Testis (tissue), 3 donors: Measurements from ENCODE around the gene PRDM12. TPM values are rescaled to one million over a fixed set of nuclear protein-coding genes. Genes with fewer than 3 reads are reported as not detected.
A peak's percentile ranks its signal among the peaks of the same experiment; 100 is the strongest.

Source experiments
- DNase-seq: peaks from one replicate; pipeline ENCODE4 v3.0.0-alpha.2; 2019
- H3K27ac ChIP-seq, 2 donors: fragments of 200-600 bp; sonication (generic); one replicate each; pipeline ENCODE4 v1.5.1; 2019
- H3K27me3 ChIP-seq: fragments of 200-600 bp; sonication (generic); one replicate; pipeline ENCODE4 v1.5.1; 2019
- H3K36me3 ChIP-seq: fragments of 200-600 bp; sonication (generic); one replicate; pipeline ENCODE4 v1.5.1; 2017; ENCODE audit warnings: low read depth; ENCODE audit errors: missing control alignments
- H3K4me1 ChIP-seq: fragments of 200-600 bp; sonication (generic); one replicate; pipeline ENCODE4 v1.5.1; 2019
- H3K4me3 ChIP-seq, 2 donors: fragments of 200-600 bp; sonication (generic); one replicate each; pipeline ENCODE4 v1.5.1; 2017 to 2019
- H3K9me3 ChIP-seq: fragments of 200-600 bp; sonication (generic); one replicate; pipeline ENCODE4 v1.5.1; 2017
- CTCF ChIP-seq, 3 experiments: fragments of 450-650 bp in 2 of 3; fragments of 200-600 bp in 1 of 3; sonication (generic) in 1 of 3; IDR thresholded peaks; one replicate each; pipeline ENCODE4 v1.5.1; 2016 to 2019; ENCODE audit warnings: antibody characterized with exemption in 3 of 3, mild to moderate bottlenecking in 2 of 3, moderate library complexity in 1 of 3
- POLR2A ChIP-seq: fragments of 450-650 bp; IDR thresholded peaks from one replicate; pipeline ENCODE4 v1.6.1; 2017; ENCODE audit warnings: antibody characterized with exemption, mild to moderate bottlenecking, moderate library complexity
- WGBS, 2 donors: methylation state at CpG; one replicate each; pipeline ENCODE4 v1.1.5; 2018; 5-methylcytosine and 5-hydroxymethylcytosine counted together
- intact Hi-C: fragments of 100-400 bp; cut with DNase I; formaldehyde crosslinking; loops from one replicate; pipeline ENCODE4 v1.15.1; 2023; ENCODE audit warnings: low total_unique reads
- polyA plus RNA-seq: library from polyadenylated mRNA; stranded (reverse); fragments of 350-450 nt; fragmentation: Illumina TruSeq; extraction: RNeasy Lipid Tissue Mini Kit (QIAGEN cat#74804); gene quantifications from one replicate; pipeline ENCODE4 v1.2.3, GENCODE V29; 2014; ENCODE audit warnings: low read depth, low replicate concordance; ENCODE audit not compliant: insufficient read depth
- total RNA-seq, 2 donors: library from RNA; depleted of rRNA; stranded (reverse); fragments of >200 nt; gene quantifications; one replicate each; pipeline ENCODE4 v1.2.3, GENCODE V29; 2016

Gene PRDM12
- total and polyA plus RNA-seq, 3 donors from 2014 or later, result 0.32 to 0.71 (median 0.68) TPM

- Histone ChIP-seq H3K36me3 (peaks cover 4% of the 10 kb centered on the region), H3K27me3 (no peaks in the 10 kb centered on the region), H3K9me3 (no peaks in the 10 kb centered on the region), H3K4me3 (no peak overlapping the region), H3K27ac (no peak overlapping the region), H3K4me1 (no peaks in the 10 kb centered on the region)
- intact Hi-C loops, result no loop called here
- TF ChIP-seq CTCF (IDR thresholded peaks at IDR 0.05), result no peak
- WGBS, 2 donors, result 71 to 73% methylated on average over 14 to 21 of the region's 21 CpGs
- peak; percentile 72 for DNase-seq
Measured at GRCh38 chr9:130626249-130626996, 38.0 kb upstream of the PRDM12 start.

- 71 to 83% methylated on average over 3 to 10 of the region's 10 CpGs for WGBS, 2 donors
- Histone ChIP-seq H3K36me3 (peaks cover 4% of the 10 kb centered on the region), H3K4me3 (no peak overlapping the region), H3K9me3 (no peaks in the 10 kb centered on the region), H3K27me3 (no peaks in the 10 kb centered on the region), H3K4me1 (no peaks in the 10 kb centered on the region), H3K27ac (no peak overlapping the region)
- DNase-seq, result no peak
- intact Hi-C loops, result no loop called here
- no peak for TF ChIP-seq CTCF (IDR thresholded peaks at IDR 0.05)
- no peak for TF ChIP-seq POLR2A
Measured at GRCh38 chr9:130627051-130627450, 37.3 kb upstream of the PRDM12 start.

GRCh38 chr9:130627896-130628792, 36.2 kb upstream of the PRDM12 start:
- 68 to 78% methylated on average over 23 of the region's 23 CpGs for WGBS, 2 donors
- H3K36me3 ChIP-seq, result peaks cover 6% of the 10 kb centered on the region
- no peak overlapping the region for H3K4me3 ChIP-seq
- intact Hi-C loops, result no loop called here
- no peak overlapping the region for H3K27ac ChIP-seq
- no peaks in the 10 kb centered on the region for H3K27me3 ChIP-seq
- TF ChIP-seq POLR2A (no peak), CTCF (IDR thresholded peaks at IDR 0.05) (no peak)
- peak; percentile 74 for DNase-seq
- H3K9me3 ChIP-seq, result no peaks in the 10 kb centered on the region
- no peaks in the 10 kb centered on the region for H3K4me1 ChIP-seq

- intact Hi-C loops, result no loop called here
- Histone ChIP-seq H3K27ac (no peak overlapping the region), H3K36me3 (peaks cover 6% of the 10 kb centered on the region), H3K4me1 (no peaks in the 10 kb centered on the region), H3K4me3 (no peak overlapping the region), H3K9me3 (no peaks in the 10 kb centered on the region), H3K27me3 (no peaks in the 10 kb centered on the region)
- no peak for DNase-seq
- WGBS, 2 donors, result 86% methylated on average over 13 of the region's 13 CpGs
- TF ChIP-seq CTCF (IDR thresholded peaks at IDR 0.05) (no peak), POLR2A (no peak)
Measured at GRCh38 chr9:130629443-130630070, 34.8 kb upstream of the PRDM12 start.
